B cell (primary cell): ENCODE measurements around the gene EIF3B. TPM values are rescaled to one million over a fixed set of nuclear protein-coding genes. Genes with fewer than 3 reads are reported as not detected.

ENCODE experiments used
- ATAC-seq: fragments of 200-7000 bp; cut with Tn5 transposase; one replicate; pipeline ENCODE4 v1.10.0; 2021; ENCODE audit warnings: low read depth, mild to moderate bottlenecking, moderate number of reproducible peaks, moderate library complexity
- CTCF ChIA-PET: fragments of 350-600 bp; sonication (Branson Sonifier 250); formaldehyde crosslinking; loops from one replicate; lab custom pipeline; 2021; ENCODE audit warnings: antibody characterized with exemption, inconsistent platforms; lab: Charles Lee
- POLR2A ChIA-PET: fragments of 350-600 bp; sonication (Branson Sonifier 250); formaldehyde crosslinking; loops from one replicate; lab custom pipeline; 2021; ENCODE audit warnings: antibody characterized with exemption; lab: Charles Lee
- DNase-seq: peaks from one replicate; pipeline ENCODE4 v3.0.0; 2013
- H2AFZ ChIP-seq: 2 replicates; pipeline ENCODE4 v1.6.1; 2012; ENCODE audit warnings: mild to moderate bottlenecking, low read depth, low read length; ENCODE audit not compliant: insufficient read depth, poor library complexity, severe bottlenecking
- H3K27ac ChIP-seq, 2 donors: 1 replicate in 1 of 2; 2 replicates in 1 of 2; pipeline ENCODE4 v1.5.1; 2012 to 2013; ENCODE audit warnings: low read length in 2 of 2, mild to moderate bottlenecking in 2 of 2, moderate library complexity in 1 of 2
- H3K27me3 ChIP-seq, 4 experiments: fragments of 200-600 bp in 1 of 4; sonication (generic) in 1 of 4; replicated peaks in 1 of 4; 1 replicate in 2 of 4; 2 replicates in 2 of 4; pipeline versions ENCODE4 v1.6.1 to v1.7.0; 2013 to 2016; ENCODE audit warnings: low read length in 3 of 4, mild to moderate bottlenecking in 2 of 4, mixed read lengths in 1 of 4, moderate library complexity in 1 of 4; ENCODE audit not compliant: insufficient read depth in 4 of 4, control insufficient read depth in 3 of 4; ENCODE audit errors: control extremely low read depth in 1 of 4
- H3K36me3 ChIP-seq, 2 experiments: replicated peaks in 1 of 2; 1 replicate in 1 of 2; 2 replicates in 1 of 2; pipeline versions ENCODE4 v1.6.1 to v1.7.1; 2013; ENCODE audit warnings: low read length in 1 of 2; ENCODE audit not compliant: insufficient read depth in 2 of 2, control insufficient read depth in 1 of 2; ENCODE audit errors: control extremely low read depth in 1 of 2, extremely low read depth in 1 of 2
- H3K4me1 ChIP-seq, 2 donors: fragments of 200-600 bp in 1 of 2; sonication (generic) in 1 of 2; 1 replicate in 1 of 2; 2 replicates in 1 of 2; pipeline versions ENCODE4 v1.5.1 to v1.6.1; 2013 to 2017; ENCODE audit warnings: low read length in 2 of 2; ENCODE audit not compliant: control insufficient read depth in 2 of 2, insufficient read depth in 2 of 2
- H3K4me2 ChIP-seq: replicated peaks from 2 replicates; pipeline ENCODE3; 2012; ENCODE audit warnings: mild to moderate bottlenecking, low read depth, low read length; ENCODE audit not compliant: poor library complexity, severe bottlenecking
- H3K4me3 ChIP-seq, 5 experiments: fragments of 200-600 bp in 1 of 5; sonication (generic) in 1 of 5; 1 replicate in 3 of 5; 2 replicates in 2 of 5; pipeline versions ENCODE4 v1.5.1 to v1.7.0; 2011 to 2016; ENCODE audit warnings: low read length in 4 of 5, mild to moderate bottlenecking in 4 of 5, low read depth in 2 of 5, control low read depth in 1 of 5, moderate library complexity in 1 of 5; ENCODE audit not compliant: insufficient read depth in 1 of 5; ENCODE audit errors: control extremely low read depth in 1 of 5, extremely low read depth in 1 of 5
- H3K79me2 ChIP-seq: fragments of 200-600 bp; sonication (generic); one replicate; pipeline ENCODE4 v1.6.0; 2016; ENCODE audit warnings: low read length; ENCODE audit not compliant: control insufficient read depth, insufficient read depth
- H3K9ac ChIP-seq: fragments of 200-600 bp; sonication (generic); 2 replicates; pipeline ENCODE4 v1.6.1; 2017; ENCODE audit warnings: mild to moderate bottlenecking, low read length, moderate library complexity
- H3K9me3 ChIP-seq, 3 donors: one replicate each; pipeline versions ENCODE4 v1.6.1 to v1.7.1; 2013; ENCODE audit warnings: low read length in 2 of 3; ENCODE audit not compliant: control insufficient read depth in 2 of 3, insufficient read depth in 1 of 3; ENCODE audit errors: control extremely low read depth in 1 of 3
- H4K20me1 ChIP-seq: 2 replicates; pipeline ENCODE4 v1.6.0; 2012; ENCODE audit warnings: mild to moderate bottlenecking, low read length; ENCODE audit not compliant: insufficient read depth, control insufficient read depth, poor library complexity, severe bottlenecking
- H3K27ac Mint-ChIP-seq: one replicate; pipeline ENCODE4 v1.8.0; 2021; ENCODE audit warnings: mixed read lengths
- H3K27me3 Mint-ChIP-seq: one replicate; pipeline ENCODE4 v1.8.0; 2021; ENCODE audit warnings: mixed read lengths
- H3K4me1 Mint-ChIP-seq: one replicate; pipeline ENCODE4 v1.8.0; 2021; ENCODE audit warnings: mixed read lengths
- H3K4me3 Mint-ChIP-seq: one replicate; pipeline ENCODE4 v1.8.0; 2021; ENCODE audit warnings: mixed read lengths
- H3K9me3 Mint-ChIP-seq: one replicate; pipeline ENCODE4 v1.8.0; 2022; ENCODE audit warnings: mixed read lengths; ENCODE audit not compliant: insufficient read depth
- EZH2 ChIP-seq: IDR thresholded peaks from 2 replicates; pipeline ENCODE4 v1.6.1; 2012; ENCODE audit warnings: borderline replicate concordance, low read depth, mild to moderate bottlenecking, moderate library complexity, low read length; ENCODE audit not compliant: insufficient read depth, poor library complexity, severe bottlenecking
- WGBS: methylation state at CpG from one replicate; pipeline ENCODE4 v1.1.5; 2013; ENCODE audit warnings: missing lambda C conversion rate; ENCODE audit not compliant: insufficient coverage; 5-methylcytosine and 5-hydroxymethylcytosine counted together
- intact Hi-C: fragments of 100-400 bp; cut with micrococcal nuclease; formaldehyde crosslinking; loops from one replicate; pipeline ENCODE4 v1.10.0; 2022
- polyA plus RNA-seq: library from polyadenylated mRNA; depleted of rRNA; stranded (reverse); fragments of >200 nt; gene quantifications from 2 replicates; pipeline ENCODE4 v1.2.3, GENCODE V29; 2012
- small RNA-seq: library from RNA; depleted of rRNA; stranded (forward); fragments of <200 nt; gene quantifications from one replicate; pipeline ENCODE3, GENCODE V24; 2012; ENCODE audit warnings: low replicate concordance, low read depth; ENCODE audit not compliant: insufficient read length
- total RNA-seq, 2 donors: library from RNA; stranded (reverse); fragments of 120-200 nt in 1 of 2; gene quantifications; 1 replicate in 1 of 2; 2 replicates in 1 of 2; pipeline versions ENCODE4 v1.2.3 to v1.2.4, GENCODE V29; 2013 to 2022
- TF ChIP-seq, protein P1 (sequence below): fragments of 200-600 bp; IDR thresholded peaks from one replicate; pipeline ENCODE4 v1.8.0; 2022; ENCODE audit warnings: antibody characterized with exemption, mild to moderate bottlenecking

EIF3B gene
- total and polyA plus RNA-seq, 2 donors (not counting 1 experiment from before 2014, with no cell fraction given) = 69.3 to 152 TPM

DNA sequence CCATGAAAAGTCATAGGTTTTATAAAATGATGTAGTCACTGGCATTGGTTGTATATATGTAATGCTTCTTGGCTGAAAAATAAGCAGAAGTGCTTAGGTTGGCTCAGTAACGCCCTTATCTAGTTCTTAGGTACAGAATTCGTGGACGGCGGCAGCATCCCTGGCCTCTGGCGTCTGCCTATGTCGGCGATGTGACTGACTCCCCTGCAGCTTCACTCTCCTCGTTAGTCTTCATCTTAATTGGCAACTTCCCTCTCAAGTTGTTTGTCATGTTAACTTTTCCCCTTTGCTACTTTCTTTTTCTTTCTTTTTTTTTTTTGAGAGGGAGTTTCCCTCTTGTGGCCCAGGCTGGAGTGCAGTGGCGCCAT lies 67.3 kb downstream of the EIF3B start:
- DNase-seq (no peak), ATAC-seq (no peak)
- H3K4me1 ChIP-seq = peaks cover 3 to 22% of the 10 kb centered on the region in 2 donors
- TF ChIP-seq, protein P1, sequence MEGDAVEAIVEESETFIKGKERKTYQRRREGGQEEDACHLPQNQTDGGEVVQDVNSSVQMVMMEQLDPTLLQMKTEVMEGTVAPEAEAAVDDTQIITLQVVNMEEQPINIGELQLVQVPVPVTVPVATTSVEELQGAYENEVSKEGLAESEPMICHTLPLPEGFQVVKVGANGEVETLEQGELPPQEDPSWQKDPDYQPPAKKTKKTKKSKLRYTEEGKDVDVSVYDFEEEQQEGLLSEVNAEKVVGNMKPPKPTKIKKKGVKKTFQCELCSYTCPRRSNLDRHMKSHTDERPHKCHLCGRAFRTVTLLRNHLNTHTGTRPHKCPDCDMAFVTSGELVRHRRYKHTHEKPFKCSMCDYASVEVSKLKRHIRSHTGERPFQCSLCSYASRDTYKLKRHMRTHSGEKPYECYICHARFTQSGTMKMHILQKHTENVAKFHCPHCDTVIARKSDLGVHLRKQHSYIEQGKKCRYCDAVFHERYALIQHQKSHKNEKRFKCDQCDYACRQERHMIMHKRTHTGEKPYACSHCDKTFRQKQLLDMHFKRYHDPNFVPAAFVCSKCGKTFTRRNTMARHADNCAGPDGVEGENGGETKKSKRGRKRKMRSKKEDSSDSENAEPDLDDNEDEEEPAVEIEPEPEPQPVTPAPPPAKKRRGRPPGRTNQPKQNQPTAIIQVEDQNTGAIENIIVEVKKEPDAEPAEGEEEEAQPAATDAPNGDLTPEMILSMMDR = no peak
- no peak for TF ChIP-seq EZH2
- no peak overlapping the region for H3K9ac ChIP-seq
- H3K27ac Mint-ChIP-seq = no peak overlapping the region
- H3K27me3 ChIP-seq = no peaks in the 10 kb centered on the region
- peaks cover 0 to 2% of the 10 kb centered on the region in 2 experiments for H3K36me3 ChIP-seq
- H4K20me1 ChIP-seq = peaks cover 25% of the 10 kb centered on the region
- no peak overlapping the region for H2AFZ ChIP-seq
- intact Hi-C loops = no loop called here
- H3K4me3 Mint-ChIP-seq = no peak overlapping the region
- H3K4me3 ChIP-seq = no peak overlapping the region
- ChIA-PET CTCF (interaction anchor here (0.6 to 0.7 kb wide), 2 partner anchors 53 to 829 kb away, joined by 3 to 5 read pairs; no protein-coding TSS in a partner anchor), POLR2A (no interaction called here)
- no peak overlapping the region for H3K27ac ChIP-seq
- H3K4me1 Mint-ChIP-seq = peaks cover 24% of the 10 kb centered on the region
- H3K9me3 ChIP-seq = no peaks in the 10 kb centered on the region
- H3K9me3 Mint-ChIP-seq = no peaks in the 10 kb centered on the region
- H3K27me3 Mint-ChIP-seq = no peaks in the 10 kb centered on the region
- WGBS = 83% methylated on average over 8 of the region's 9 CpGs
- no peak overlapping the region for H3K4me2 ChIP-seq
- H3K79me2 ChIP-seq = peaks cover 83% of the 10 kb centered on the region

- no peak overlapping the region for H3K4me3 Mint-ChIP-seq
- WGBS = 97% methylated on average over 8 of the region's 10 CpGs
- Histone ChIP-seq H3K9ac (no peak overlapping the region), H3K4me3 (no peak overlapping the region), H3K4me2 (no peak overlapping the region), H2AFZ (no peak overlapping the region), H3K9me3 (peaks cover 0 to 6% (median 2%) of the 10 kb centered on the region in 3 donors), H4K20me1 (peaks cover 10% of the 10 kb centered on the region), H3K27me3 (no peaks in the 10 kb centered on the region), H3K27ac (no peak overlapping the region), H3K4me1 (peaks cover 3 to 10% of the 10 kb centered on the region in 2 donors), H3K79me2 (peaks cover 47% of the 10 kb centered on the region), H3K36me3 (no peaks in the 10 kb centered on the region)
- no peak overlapping the region for H3K27ac Mint-ChIP-seq
- intact Hi-C loops = no loop called here
- peaks cover 14% of the 10 kb centered on the region for H3K4me1 Mint-ChIP-seq
- no peaks in the 10 kb centered on the region for H3K27me3 Mint-ChIP-seq
- ATAC-seq (no peak), DNase-seq (no peak)
- ChIA-PET CTCF (no interaction called here), POLR2A (no interaction called here)
- TF ChIP-seq, protein P1 = no peak
- TF ChIP-seq EZH2 = no peak
- H3K9me3 Mint-ChIP-seq = no peaks in the 10 kb centered on the region
These were observed 71.1 kb downstream of the EIF3B start for GRCh38 chr7:2425749-2426148.

Small RNA genes within 50 kb of the gene (small RNA-seq; reads per million reads assigned to genes)
- not detected for gene AC004840.2

Other genes starting within 250 kb of the EIF3B start
- 106 and 110 TPM in 2 replicates for gene MAD1L1, start 121.9 kb upstream of the EIF3B start, total RNA-seq
- gene MAD1L1, start 121.9 kb upstream of the EIF3B start, polyA plus RNA-seq = 55.5 and 86.7 TPM in 2 replicates
- 29.0 and 30.7 TPM in 2 replicates for gene MRM2, start 112.6 kb upstream of the EIF3B start, total RNA-seq
- gene MRM2, start 112.6 kb upstream of the EIF3B start, polyA plus RNA-seq = 9.2 and 9.6 TPM in 2 replicates
- 20.3 and 22.9 TPM in 2 replicates for gene NUDT1, start 112.6 kb upstream of the EIF3B start, total RNA-seq
- gene NUDT1, start 112.6 kb upstream of the EIF3B start, polyA plus RNA-seq = 15.6 and 21.1 TPM in 2 replicates
- 126 and 144 TPM in 2 replicates for gene SNX8, start 40.4 kb upstream of the EIF3B start, total RNA-seq
- gene SNX8, start 40.4 kb upstream of the EIF3B start, polyA plus RNA-seq = 27.6 and 64.4 TPM in 2 replicates
- 25.4 TPM in 2 replicates for gene CHST12, start 48.8 kb downstream of the EIF3B start, total RNA-seq
- gene CHST12, start 48.8 kb downstream of the EIF3B start, polyA plus RNA-seq = 19.4 and 27.1 TPM in 2 replicates
- not detected in 2 replicates for gene GRIFIN, start 121.6 kb downstream of the EIF3B start, total RNA-seq
- not detected in 2 replicates for gene GRIFIN, start 121.6 kb downstream of the EIF3B start, polyA plus RNA-seq
- 208 and 221 TPM in 2 replicates for gene LFNG, start 164.9 kb downstream of the EIF3B start, total RNA-seq
- 56.1 and 73.3 TPM in 2 replicates for gene LFNG, start 164.9 kb downstream of the EIF3B start, polyA plus RNA-seq
- gene BRAT1, start 200.7 kb downstream of the EIF3B start, total RNA-seq = 36.8 and 40.7 TPM in 2 replicates
- 57.5 and 68.3 TPM in 2 replicates for gene BRAT1, start 200.7 kb downstream of the EIF3B start, polyA plus RNA-seq
- gene IQCE, start 204.2 kb downstream of the EIF3B start, total RNA-seq = 9.5 and 11.5 TPM in 2 replicates
- gene IQCE, start 204.2 kb downstream of the EIF3B start, polyA plus RNA-seq = 1.9 and 3.5 TPM in 2 replicates